ENCODE measurements around the gene BMPER.

- TF ChIP-seq CTCF (IDR thresholded peaks at IDR 0.05) (no peak), POLR2A (IDR thresholded peaks at IDR 0.05) (no peak)
These were observed 151.8 kb downstream of the BMPER start for GRCh38 chr7:34057136-34057535.

Data from vagina (tissue), 2 donors.